Liver (tissue), 9 donors: ENCODE data around the gene SERPINB8. TPM values are rescaled to one million over a fixed set of nuclear protein-coding genes. Genes with fewer than 3 reads are reported as not detected.

Source experiments
- DNase-seq: peaks from one replicate; pipeline ENCODE4 v3.0.0-alpha.2; 2017; ENCODE audit warnings: low spot score
- H3K27ac ChIP-seq, 2 donors: one replicate each; pipeline ENCODE4 v1.7.0; 2013; ENCODE audit warnings: inconsistent platforms in 2 of 2, low read length in 2 of 2, control low read depth in 1 of 2, low read depth in 1 of 2, mild to moderate bottlenecking in 1 of 2
- H3K27me3 ChIP-seq, 4 donors: one replicate each; pipeline versions ENCODE4 v1.6.1 to v1.7.0; 2013; ENCODE audit warnings: low read length in 3 of 4, inconsistent platforms in 1 of 4, mild to moderate bottlenecking in 1 of 4, moderate library complexity in 1 of 4; ENCODE audit not compliant: control insufficient read depth in 4 of 4, insufficient read depth in 4 of 4
- H3K36me3 ChIP-seq, 4 donors: one replicate each; pipeline versions ENCODE4 v1.6.1 to v1.7.0; 2013; ENCODE audit warnings: low read length in 3 of 4, mild to moderate bottlenecking in 3 of 4, low read depth in 1 of 4, moderate library complexity in 1 of 4; ENCODE audit not compliant: control insufficient read depth in 4 of 4, insufficient read depth in 3 of 4
- H3K4me1 ChIP-seq, 4 donors: one replicate each; pipeline versions ENCODE4 v1.6.1 to v1.7.0; 2013; ENCODE audit warnings: low read length in 3 of 4, mild to moderate bottlenecking in 3 of 4, moderate library complexity in 1 of 4; ENCODE audit not compliant: control insufficient read depth in 4 of 4, insufficient read depth in 4 of 4
- H3K4me3 ChIP-seq, 3 donors: one replicate each; pipeline versions ENCODE4 v1.6.1 to v1.7.0; 2013; ENCODE audit warnings: low read length in 3 of 3, control low read depth in 1 of 3, low read depth in 1 of 3, mild to moderate bottlenecking in 1 of 3
- H3K9ac ChIP-seq, 2 donors: one replicate each; pipeline ENCODE4 v1.7.0; 2013; ENCODE audit warnings: low read length in 2 of 2, mild to moderate bottlenecking in 2 of 2, moderate library complexity in 2 of 2, control low read depth in 1 of 2, low read depth in 1 of 2
- H3K9me3 ChIP-seq, 4 donors: one replicate each; pipeline versions ENCODE4 v1.6.1 to v1.7.0; 2013; ENCODE audit warnings: low read length in 3 of 4; ENCODE audit not compliant: control insufficient read depth in 4 of 4
- EGR1 ChIP-seq, 2 donors: IDR thresholded peaks; 2 replicates each; pipeline ENCODE4 v1.6.1; 2016 to 2018; ENCODE audit warnings: antibody characterized with exemption in 2 of 2, low read depth in 2 of 2
- FOXA1 ChIP-seq: IDR thresholded peaks from 2 replicates; pipeline ENCODE4 v1.6.1; 2016; ENCODE audit warnings: antibody characterized with exemption
- FOXA2 ChIP-seq: IDR thresholded peaks from 2 replicates; pipeline ENCODE4 v1.6.1; 2016; ENCODE audit warnings: antibody characterized with exemption
- GABPA ChIP-seq, 2 donors: IDR thresholded peaks in 1 of 2; conservative IDR thresholded peaks in 1 of 2; 2 replicates each; pipeline ENCODE4 v1.6.1; 2016; ENCODE audit warnings: antibody characterized with exemption in 2 of 2, mild to moderate bottlenecking in 1 of 2, moderate library complexity in 1 of 2
- HNF4A ChIP-seq, 2 donors: conservative IDR thresholded peaks; 2 replicates each; pipeline ENCODE4 v1.6.1; 2016; ENCODE audit warnings: antibody characterized with exemption in 2 of 2, mild to moderate bottlenecking in 2 of 2
- HNF4G ChIP-seq: IDR thresholded peaks from 2 replicates; pipeline ENCODE4 v1.6.1; 2016; ENCODE audit warnings: antibody characterized with exemption
- JUND ChIP-seq, 2 donors: IDR thresholded peaks; 2 replicates each; pipeline ENCODE4 v1.6.1; 2016; ENCODE audit warnings: antibody characterized with exemption in 2 of 2
- NR2F2 ChIP-seq: IDR thresholded peaks from 2 replicates; pipeline ENCODE4 v1.6.1; 2016; ENCODE audit warnings: antibody characterized with exemption
- RAD21 ChIP-seq, 2 donors: IDR thresholded peaks; 2 replicates each; pipeline ENCODE4 v1.6.1; 2016; ENCODE audit warnings: antibody characterized with exemption in 2 of 2, mild to moderate bottlenecking in 2 of 2
- RXRA ChIP-seq, 2 donors: IDR thresholded peaks; 2 replicates each; pipeline ENCODE4 v1.6.1; 2017 to 2018; ENCODE audit warnings: antibody characterized with exemption in 2 of 2, mild to moderate bottlenecking in 1 of 2
- SP1 ChIP-seq: IDR thresholded peaks from 2 replicates; pipeline ENCODE4 v1.6.1; 2018; ENCODE audit warnings: antibody characterized with exemption, mild to moderate bottlenecking
- TAF1 ChIP-seq: conservative IDR thresholded peaks from 2 replicates; pipeline ENCODE4 v1.6.1; 2016; ENCODE audit warnings: antibody characterized with exemption, mild to moderate bottlenecking
- YY1 ChIP-seq: IDR thresholded peaks from 2 replicates; pipeline ENCODE4 v1.6.1; 2016; ENCODE audit warnings: antibody characterized with exemption, mild to moderate bottlenecking
- WGBS: extraction: QIAGEN DNeasy Blood & Tissue Kit; methylation state at CpG from one replicate; pipeline ENCODE4 v1.1.7; 2013; 5-methylcytosine and 5-hydroxymethylcytosine counted together
- polyA plus RNA-seq, 2 donors: library from polyadenylated mRNA; stranded (reverse) in 1 of 2; unstranded in 1 of 2; fragments of 200-250 nt in 1 of 2; fragments of >200 nt in 1 of 2; fragmentation: Nextera tagmentation in 1 of 2; extraction: Ambion mirVana in 1 of 2; gene quantifications; one replicate each; pipeline versions ENCODE4 v1.2.1 to v1.2.3, GENCODE V29; 2013 to 2015
- total RNA-seq, 2 donors: library from RNA; depleted of rRNA; stranded (reverse); fragments of >200 nt; gene quantifications; one replicate each; pipeline ENCODE4 v1.2.3, GENCODE V29; 2014
- TF ChIP-seq, protein P1 (sequence below): fragments of 150-350 bp; IDR thresholded peaks from 2 replicates; pipeline ENCODE4 v1.5.1; 2017; ENCODE audit warnings: improper control_type of control experiment, low read depth, low read length; ENCODE audit not compliant: missing input control
- TF ChIP-seq, protein P2 (sequence below): IDR thresholded peaks from 2 replicates; pipeline ENCODE4 v1.6.1; 2016; ENCODE audit warnings: antibody characterized with exemption
- TF ChIP-seq, protein P3 (sequence below): IDR thresholded peaks from 2 replicates; pipeline ENCODE4 v1.6.1; 2016; ENCODE audit warnings: antibody characterized with exemption, mild to moderate bottlenecking
- TF ChIP-seq, protein P4 (sequence below): IDR thresholded peaks from 2 replicates; pipeline ENCODE4 v1.6.1; 2016; ENCODE audit warnings: antibody characterized with exemption
- TF ChIP-seq, protein P5 (sequence below): IDR thresholded peaks from 2 replicates; pipeline ENCODE4 v1.6.1; 2016; ENCODE audit warnings: antibody characterized with exemption
- donor health status: healthy.
- donor health status: healthy.
- donor health status: healthy.
- donor health status: healthy.
- donor health status: healthy.

Gene SERPINB8
- total and polyA plus RNA-seq, 4 donors: 2.5 to 8.6 (median 6.7) TPM

DNA sequence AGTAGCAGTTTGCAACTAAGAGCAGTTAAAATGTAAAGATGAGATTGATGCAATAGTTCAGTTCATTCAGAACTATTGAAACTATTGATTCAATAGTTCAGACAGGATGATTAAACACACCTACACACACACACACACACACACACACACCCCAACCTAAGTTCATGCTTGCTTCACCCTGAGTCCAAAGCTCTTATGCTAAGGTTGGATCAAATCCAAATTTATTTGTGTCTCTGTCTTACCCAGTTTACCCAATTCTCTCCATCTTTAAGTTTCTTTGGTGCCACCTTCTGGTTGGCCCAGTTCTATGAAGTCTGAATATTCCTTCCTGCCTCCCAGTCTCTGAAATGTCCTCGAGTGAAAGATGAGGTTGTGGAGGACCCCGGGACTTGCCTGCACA, 5.1 kb downstream of the SERPINB8 start (continued):
- TF ChIP-seq, protein P1, sequence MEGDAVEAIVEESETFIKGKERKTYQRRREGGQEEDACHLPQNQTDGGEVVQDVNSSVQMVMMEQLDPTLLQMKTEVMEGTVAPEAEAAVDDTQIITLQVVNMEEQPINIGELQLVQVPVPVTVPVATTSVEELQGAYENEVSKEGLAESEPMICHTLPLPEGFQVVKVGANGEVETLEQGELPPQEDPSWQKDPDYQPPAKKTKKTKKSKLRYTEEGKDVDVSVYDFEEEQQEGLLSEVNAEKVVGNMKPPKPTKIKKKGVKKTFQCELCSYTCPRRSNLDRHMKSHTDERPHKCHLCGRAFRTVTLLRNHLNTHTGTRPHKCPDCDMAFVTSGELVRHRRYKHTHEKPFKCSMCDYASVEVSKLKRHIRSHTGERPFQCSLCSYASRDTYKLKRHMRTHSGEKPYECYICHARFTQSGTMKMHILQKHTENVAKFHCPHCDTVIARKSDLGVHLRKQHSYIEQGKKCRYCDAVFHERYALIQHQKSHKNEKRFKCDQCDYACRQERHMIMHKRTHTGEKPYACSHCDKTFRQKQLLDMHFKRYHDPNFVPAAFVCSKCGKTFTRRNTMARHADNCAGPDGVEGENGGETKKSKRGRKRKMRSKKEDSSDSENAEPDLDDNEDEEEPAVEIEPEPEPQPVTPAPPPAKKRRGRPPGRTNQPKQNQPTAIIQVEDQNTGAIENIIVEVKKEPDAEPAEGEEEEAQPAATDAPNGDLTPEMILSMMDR: peak; percentile 39
- TF ChIP-seq SP1 (peak; percentile 79), FOXA1 (no peak), FOXA2 (peak; percentile 50), HNF4G (peak; percentile 96), JUND (IDR thresholded peaks at IDR 0.05) (peak; percentile 65 to 89), HNF4A (conservative IDR thresholded peaks at IDR 0.05) (peak; percentile 97 to 98)
- TF ChIP-seq, protein P2, sequence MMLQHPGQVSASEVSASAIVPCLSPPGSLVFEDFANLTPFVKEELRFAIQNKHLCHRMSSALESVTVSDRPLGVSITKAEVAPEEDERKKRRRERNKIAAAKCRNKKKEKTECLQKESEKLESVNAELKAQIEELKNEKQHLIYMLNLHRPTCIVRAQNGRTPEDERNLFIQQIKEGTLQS: peak; percentile 67

DNA sequence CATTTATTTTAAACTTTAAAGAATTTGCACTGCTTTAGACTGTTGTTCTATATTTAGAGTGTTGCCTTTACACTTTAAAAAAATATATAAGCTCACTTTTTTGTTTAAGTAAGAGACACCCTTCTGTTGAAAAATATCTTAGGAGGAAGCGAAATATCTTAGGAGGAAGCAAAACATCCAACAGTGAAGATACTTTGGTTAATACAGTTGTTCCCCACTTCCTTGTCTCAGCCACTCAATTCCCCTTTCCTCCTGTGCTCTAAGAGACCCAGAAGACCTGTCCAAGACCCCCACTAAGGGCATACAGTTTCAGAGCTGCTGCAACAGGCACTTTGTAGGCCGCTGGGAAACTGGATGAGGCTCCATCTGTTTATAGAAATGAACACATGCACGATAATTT, 5.7 kb downstream of the SERPINB8 start:
- H3K27ac ChIP-seq: peak overlapping the region in 1 of 2 donors; percentile 9
- no peak for DNase-seq
- WGBS: 74% methylated on average over 3 of the region's 3 CpGs
- TF ChIP-seq EGR1 (IDR thresholded peaks at IDR 0.05; ENCODE audit: low read depth in 2 of 2): no peak
- TF ChIP-seq NR2F2: no peak
- TF ChIP-seq SP1: no peak
- TF ChIP-seq, protein P3, sequence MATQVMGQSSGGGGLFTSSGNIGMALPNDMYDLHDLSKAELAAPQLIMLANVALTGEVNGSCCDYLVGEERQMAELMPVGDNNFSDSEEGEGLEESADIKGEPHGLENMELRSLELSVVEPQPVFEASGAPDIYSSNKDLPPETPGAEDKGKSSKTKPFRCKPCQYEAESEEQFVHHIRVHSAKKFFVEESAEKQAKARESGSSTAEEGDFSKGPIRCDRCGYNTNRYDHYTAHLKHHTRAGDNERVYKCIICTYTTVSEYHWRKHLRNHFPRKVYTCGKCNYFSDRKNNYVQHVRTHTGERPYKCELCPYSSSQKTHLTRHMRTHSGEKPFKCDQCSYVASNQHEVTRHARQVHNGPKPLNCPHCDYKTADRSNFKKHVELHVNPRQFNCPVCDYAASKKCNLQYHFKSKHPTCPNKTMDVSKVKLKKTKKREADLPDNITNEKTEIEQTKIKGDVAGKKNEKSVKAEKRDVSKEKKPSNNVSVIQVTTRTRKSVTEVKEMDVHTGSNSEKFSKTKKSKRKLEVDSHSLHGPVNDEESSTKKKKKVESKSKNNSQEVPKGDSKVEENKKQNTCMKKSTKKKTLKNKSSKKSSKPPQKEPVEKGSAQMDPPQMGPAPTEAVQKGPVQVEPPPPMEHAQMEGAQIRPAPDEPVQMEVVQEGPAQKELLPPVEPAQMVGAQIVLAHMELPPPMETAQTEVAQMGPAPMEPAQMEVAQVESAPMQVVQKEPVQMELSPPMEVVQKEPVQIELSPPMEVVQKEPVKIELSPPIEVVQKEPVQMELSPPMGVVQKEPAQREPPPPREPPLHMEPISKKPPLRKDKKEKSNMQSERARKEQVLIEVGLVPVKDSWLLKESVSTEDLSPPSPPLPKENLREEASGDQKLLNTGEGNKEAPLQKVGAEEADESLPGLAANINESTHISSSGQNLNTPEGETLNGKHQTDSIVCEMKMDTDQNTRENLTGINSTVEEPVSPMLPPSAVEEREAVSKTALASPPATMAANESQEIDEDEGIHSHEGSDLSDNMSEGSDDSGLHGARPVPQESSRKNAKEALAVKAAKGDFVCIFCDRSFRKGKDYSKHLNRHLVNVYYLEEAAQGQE: no peak
- TF ChIP-seq, protein P1: no peak
- no peak for TF ChIP-seq GABPA (IDR thresholded peaks at IDR 0.05 in 1 of 2, conservative IDR thresholded peaks at IDR 0.05 in 1 of 2)
- no peak overlapping the region for H3K9ac ChIP-seq
- no peaks in the 10 kb centered on the region for H3K9me3 ChIP-seq
- H3K4me1 ChIP-seq: peaks cover 2 to 30% (median 18%) of the 10 kb centered on the region in 4 donors
- no peak overlapping the region for H3K4me3 ChIP-seq
- H3K36me3 ChIP-seq: no peaks in the 10 kb centered on the region
- no peaks in the 10 kb centered on the region for H3K27me3 ChIP-seq

DNA sequence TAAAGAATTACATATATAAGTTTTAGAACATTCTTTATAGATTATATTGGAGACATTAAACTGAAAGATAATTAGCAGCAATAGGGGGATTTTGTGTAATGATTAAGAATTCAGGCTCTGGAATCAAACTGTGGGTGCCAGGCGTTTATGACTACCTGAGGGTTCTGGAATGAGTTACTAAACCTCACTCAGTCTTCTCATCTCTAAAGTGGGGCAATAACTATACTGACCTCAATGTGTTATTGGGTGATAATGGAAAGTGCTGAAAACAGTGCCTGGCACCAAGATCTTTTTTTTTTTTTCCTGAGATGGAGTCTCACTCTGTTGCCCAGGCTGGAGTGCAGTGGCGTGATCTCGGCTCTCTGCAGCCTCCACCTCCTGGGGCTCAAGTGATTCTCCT, 7.2 kb downstream of the SERPINB8 start:
- Histone ChIP-seq H3K4me1 (peaks cover 0 to 30% (median 20%) of the 10 kb centered on the region in 4 donors), H3K27me3 (no peaks in the 10 kb centered on the region), H3K36me3 (peaks cover 0 to 5% (median 0%) of the 10 kb centered on the region in 4 donors), H3K4me3 (no peak overlapping the region), H3K9me3 (no peaks in the 10 kb centered on the region), H3K27ac (no peak overlapping the region), H3K9ac (no peak overlapping the region)
- no peak for DNase-seq
- 90% methylated on average over 3 of the region's 3 CpGs for WGBS
- no peak for TF ChIP-seq JUND (IDR thresholded peaks at IDR 0.05)
- TF ChIP-seq, protein P4, sequence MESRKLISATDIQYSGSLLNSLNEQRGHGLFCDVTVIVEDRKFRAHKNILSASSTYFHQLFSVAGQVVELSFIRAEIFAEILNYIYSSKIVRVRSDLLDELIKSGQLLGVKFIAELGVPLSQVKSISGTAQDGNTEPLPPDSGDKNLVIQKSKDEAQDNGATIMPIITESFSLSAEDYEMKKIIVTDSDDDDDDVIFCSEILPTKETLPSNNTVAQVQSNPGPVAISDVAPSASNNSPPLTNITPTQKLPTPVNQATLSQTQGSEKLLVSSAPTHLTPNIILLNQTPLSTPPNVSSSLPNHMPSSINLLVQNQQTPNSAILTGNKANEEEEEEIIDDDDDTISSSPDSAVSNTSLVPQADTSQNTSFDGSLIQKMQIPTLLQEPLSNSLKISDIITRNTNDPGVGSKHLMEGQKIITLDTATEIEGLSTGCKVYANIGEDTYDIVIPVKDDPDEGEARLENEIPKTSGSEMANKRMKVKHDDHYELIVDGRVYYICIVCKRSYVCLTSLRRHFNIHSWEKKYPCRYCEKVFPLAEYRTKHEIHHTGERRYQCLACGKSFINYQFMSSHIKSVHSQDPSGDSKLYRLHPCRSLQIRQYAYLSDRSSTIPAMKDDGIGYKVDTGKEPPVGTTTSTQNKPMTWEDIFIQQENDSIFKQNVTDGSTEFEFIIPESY: no peak
- TF ChIP-seq, protein P1: no peak
- TF ChIP-seq, protein P5, sequence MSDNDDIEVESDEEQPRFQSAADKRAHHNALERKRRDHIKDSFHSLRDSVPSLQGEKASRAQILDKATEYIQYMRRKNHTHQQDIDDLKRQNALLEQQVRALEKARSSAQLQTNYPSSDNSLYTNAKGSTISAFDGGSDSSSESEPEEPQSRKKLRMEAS: no peak
- no peak for TF ChIP-seq YY1
- TF ChIP-seq RXRA (IDR thresholded peaks at IDR 0.05): no peak
- no peak for TF ChIP-seq GABPA (IDR thresholded peaks at IDR 0.05 in 1 of 2, conservative IDR thresholded peaks at IDR 0.05 in 1 of 2)
- no peak for TF ChIP-seq RAD21 (IDR thresholded peaks at IDR 0.05)
- no peak for TF ChIP-seq FOXA1
- no peak for TF ChIP-seq SP1
- no peak for TF ChIP-seq TAF1
- TF ChIP-seq FOXA2: no peak
